HepG2 (cell line): ENCODE measurements around the gene CHEK1. TPM values are rescaled to one million over a fixed set of nuclear protein-coding genes. Genes with fewer than 3 reads are reported as not detected.
A peak's percentile ranks its signal among the peaks of the same experiment; 100 is the strongest.

Source experiments
- CERS6 ChIP-seq: sonication (generic); formaldehyde crosslinking; IDR thresholded peaks from 2 replicates; pipeline ENCODE4 v1.5.0; 2020; ENCODE audit warnings: missing genetic modification reagents
- CHD2 ChIP-seq: IDR thresholded peaks from 2 replicates; pipeline ENCODE4 v1.6.1; 2011; ENCODE audit warnings: low read depth, low read length, improper control_type of control experiment
- ERF ChIP-seq: IDR thresholded peaks from 2 replicates; pipeline ENCODE4 v1.6.1; 2018; ENCODE audit warnings: missing biosample characterization, missing genetic modification reagents
- FOXC1 ChIP-seq: sonication (generic); formaldehyde crosslinking; IDR thresholded peaks from 2 replicates; pipeline ENCODE4 v1.8.0; 2022; ENCODE audit warnings: mild to moderate bottlenecking, missing genetic modification reagents, borderline replicate concordance
- IKZF1 ChIP-seq: fragments of 450-650 bp; IDR thresholded peaks from 2 replicates; pipeline ENCODE4 v1.7.1; 2016
- ONECUT2 ChIP-seq: sonication (generic); formaldehyde crosslinking; IDR thresholded peaks from 2 replicates; pipeline ENCODE4 v1.4.0; 2020; ENCODE audit warnings: missing genetic modification reagents
- POLR2G ChIP-seq: fragments of 200-400 bp; formaldehyde crosslinking; IDR thresholded peaks from 2 replicates; pipeline ENCODE4 v1.6.1; 2018; ENCODE audit warnings: mild to moderate bottlenecking, low read depth, low read length, moderate library complexity
- TAF1 ChIP-seq: sonication (generic); formaldehyde crosslinking; IDR thresholded peaks from 2 replicates; pipeline ENCODE4 v1.4.0; 2020; ENCODE audit warnings: missing genetic modification reagents
- TMF1 ChIP-seq: sonication (generic); formaldehyde crosslinking; IDR thresholded peaks from 2 replicates; pipeline ENCODE4 v1.8.1; 2022; ENCODE audit warnings: low read depth, missing genetic modification reagents
- TSC22D2 ChIP-seq: sonication (generic); formaldehyde crosslinking; IDR thresholded peaks from 2 replicates; pipeline ENCODE4 v1.5.1; 2020; ENCODE audit warnings: missing genetic modification reagents, mild to moderate bottlenecking, borderline replicate concordance
- ZBTB20 ChIP-seq: sonication (generic); formaldehyde crosslinking; IDR thresholded peaks from 2 replicates; pipeline ENCODE4 v1.8.1; 2023; ENCODE audit warnings: missing genetic modification reagents, low read depth, mild to moderate bottlenecking, borderline replicate concordance
- ZFP91 ChIP-seq: sonication (generic); formaldehyde crosslinking; IDR thresholded peaks from 2 replicates; pipeline ENCODE4 v1.9.0; 2022; ENCODE audit warnings: missing genetic modification reagents, mild to moderate bottlenecking, borderline replicate concordance
- ZNF263 ChIP-seq: sonication (generic); formaldehyde crosslinking; IDR thresholded peaks from 2 replicates; pipeline ENCODE4 v1.4.0; 2020; ENCODE audit warnings: missing genetic modification reagents
- ZNF616 ChIP-seq: sonication (generic); formaldehyde crosslinking; IDR thresholded peaks from 2 replicates; pipeline ENCODE4 v1.5.0; 2020; ENCODE audit warnings: low read depth, mild to moderate bottlenecking, missing genetic modification reagents
- ZNF710 ChIP-seq: sonication (generic); formaldehyde crosslinking; IDR thresholded peaks from 2 replicates; pipeline ENCODE4 v1.5.0; 2020; ENCODE audit warnings: mild to moderate bottlenecking, missing genetic modification reagents, borderline replicate concordance
- ZNF792 ChIP-seq: IDR thresholded peaks from 2 replicates; pipeline ENCODE4 v1.6.1; 2016
- ZSCAN25 ChIP-seq: sonication (generic); formaldehyde crosslinking; IDR thresholded peaks from 2 replicates; pipeline ENCODE4 v1.8.0; 2022; ENCODE audit warnings: mild to moderate bottlenecking, missing genetic modification reagents
- polyA plus RNA-seq, 8 experiments: library from polyadenylated mRNA; depleted of rRNA in 3 of 8; stranded (reverse) in 7 of 8; unstranded in 1 of 8; fragments of >200 nt; fragmentation: Illumina TruSeq in 4 of 8; extraction: Trizol in 4 of 8; gene quantifications; 2 replicates each; pipeline versions ENCODE4 v1.2.1 to v1.2.3, GENCODE V29; 2011 to 2016; ENCODE audit warnings: low read depth in 4 of 8, missing spikeins in 1 of 8, mixed read lengths in 1 of 8; ENCODE audit not compliant: insufficient read depth in 1 of 8
- total RNA-seq, 5 experiments: library from RNA; depleted of rRNA; stranded (reverse); fragments of >200 nt; fragmentation: Illumina TruSeq; extraction: Trizol; gene quantifications; 2 replicates each; pipeline ENCODE4 v1.2.3, GENCODE V29; 2016; ENCODE audit warnings: low read depth in 1 of 5
- TF ChIP-seq, protein P1 (sequence below): IDR thresholded peaks from 2 replicates; pipeline ENCODE4 v1.6.1; 2012; ENCODE audit warnings: inconsistent platforms
- TF ChIP-seq, protein P2 (sequence below): sonication (generic); formaldehyde crosslinking; IDR thresholded peaks from 2 replicates; pipeline ENCODE4 v1.4.0; 2020; ENCODE audit warnings: missing genetic modification reagents

The CHEK1 gene
- total and polyA plus RNA-seq, 2 of the 13 experiments (the other 11 are each of a cell fraction or from before 2014, with no cell fraction given), result 17.8 to 83.2 TPM

DNA sequence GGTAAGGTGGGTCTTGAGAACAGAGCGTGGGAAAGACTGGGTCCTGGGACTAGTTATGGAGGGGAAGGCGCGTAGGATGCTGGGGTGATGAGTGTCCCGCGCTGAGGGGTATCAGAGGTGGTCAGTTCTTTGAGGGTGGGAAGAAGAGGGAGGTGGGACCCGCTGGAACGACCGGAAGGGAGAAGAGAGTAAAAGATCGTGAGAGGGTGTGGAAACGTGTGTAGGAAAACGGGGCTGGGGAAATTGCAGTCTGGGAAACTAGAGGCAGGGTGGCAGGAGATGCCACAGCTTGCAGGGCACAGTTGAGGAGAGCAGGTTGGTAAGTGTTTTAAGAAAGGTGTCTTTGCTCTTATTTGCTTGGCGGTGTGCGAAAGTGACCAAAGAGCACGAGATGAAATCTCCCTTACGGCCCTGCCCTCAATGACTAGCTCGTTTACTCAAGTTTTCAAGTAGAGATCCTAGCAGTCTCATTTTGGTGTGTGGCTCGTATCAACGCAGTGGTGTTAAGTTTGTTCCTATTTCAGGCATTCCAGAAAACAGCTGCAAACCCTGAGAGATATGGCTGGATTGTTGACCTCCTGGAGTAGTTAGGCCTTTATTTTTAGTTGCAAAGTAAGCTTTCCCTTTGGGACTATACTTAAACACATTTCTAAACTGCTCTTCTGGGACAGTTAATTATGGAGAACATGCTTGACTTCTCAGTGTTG lies 31.7 kb upstream of the CHEK1 start (continued):
- TF ChIP-seq ZNF263, result no peak
- 0 out of 2 replicates have a peak, but pooled peaks have one; percentile 18 for TF ChIP-seq ERF (CRISPR knock-in tag)
- TF ChIP-seq FOXC1, result 0 out of 2 replicates have a peak, but pooled peaks have one; percentile 40
- no peak for TF ChIP-seq ZSCAN25 (CRISPR knock-in tag)
- 0 out of 2 replicates have a peak, but pooled peaks have one; percentile 26 for TF ChIP-seq TSC22D2 (CRISPR knock-in tag)
- peak; percentile 61; the same call in 1 of the 2 replicates for TF ChIP-seq POLR2G
- TF ChIP-seq, protein P1, sequence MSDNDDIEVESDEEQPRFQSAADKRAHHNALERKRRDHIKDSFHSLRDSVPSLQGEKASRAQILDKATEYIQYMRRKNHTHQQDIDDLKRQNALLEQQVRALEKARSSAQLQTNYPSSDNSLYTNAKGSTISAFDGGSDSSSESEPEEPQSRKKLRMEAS, result 0 out of 2 replicates have a peak, but pooled peaks have one; percentile 11
- peak; percentile 77; the same call in 1 of the 2 replicates for TF ChIP-seq ZNF710 (CRISPR knock-in tag)
- no peak for TF ChIP-seq IKZF1
- TF ChIP-seq CHD2, result peak; percentile 72
- TF ChIP-seq TAF1 (CRISPR knock-in tag), result peak; percentile 47
- TF ChIP-seq CERS6 (CRISPR knock-in tag), result no peak
- 0 out of 2 replicates have a peak, but pooled peaks have one; percentile 15 for TF ChIP-seq ZNF616 (CRISPR knock-in tag)
- no peak for TF ChIP-seq ZBTB20 (CRISPR knock-in tag)
- TF ChIP-seq ZNF792, result peak; percentile 54
- TF ChIP-seq TMF1 (CRISPR knock-in tag), result no peak
- TF ChIP-seq, protein P2, sequence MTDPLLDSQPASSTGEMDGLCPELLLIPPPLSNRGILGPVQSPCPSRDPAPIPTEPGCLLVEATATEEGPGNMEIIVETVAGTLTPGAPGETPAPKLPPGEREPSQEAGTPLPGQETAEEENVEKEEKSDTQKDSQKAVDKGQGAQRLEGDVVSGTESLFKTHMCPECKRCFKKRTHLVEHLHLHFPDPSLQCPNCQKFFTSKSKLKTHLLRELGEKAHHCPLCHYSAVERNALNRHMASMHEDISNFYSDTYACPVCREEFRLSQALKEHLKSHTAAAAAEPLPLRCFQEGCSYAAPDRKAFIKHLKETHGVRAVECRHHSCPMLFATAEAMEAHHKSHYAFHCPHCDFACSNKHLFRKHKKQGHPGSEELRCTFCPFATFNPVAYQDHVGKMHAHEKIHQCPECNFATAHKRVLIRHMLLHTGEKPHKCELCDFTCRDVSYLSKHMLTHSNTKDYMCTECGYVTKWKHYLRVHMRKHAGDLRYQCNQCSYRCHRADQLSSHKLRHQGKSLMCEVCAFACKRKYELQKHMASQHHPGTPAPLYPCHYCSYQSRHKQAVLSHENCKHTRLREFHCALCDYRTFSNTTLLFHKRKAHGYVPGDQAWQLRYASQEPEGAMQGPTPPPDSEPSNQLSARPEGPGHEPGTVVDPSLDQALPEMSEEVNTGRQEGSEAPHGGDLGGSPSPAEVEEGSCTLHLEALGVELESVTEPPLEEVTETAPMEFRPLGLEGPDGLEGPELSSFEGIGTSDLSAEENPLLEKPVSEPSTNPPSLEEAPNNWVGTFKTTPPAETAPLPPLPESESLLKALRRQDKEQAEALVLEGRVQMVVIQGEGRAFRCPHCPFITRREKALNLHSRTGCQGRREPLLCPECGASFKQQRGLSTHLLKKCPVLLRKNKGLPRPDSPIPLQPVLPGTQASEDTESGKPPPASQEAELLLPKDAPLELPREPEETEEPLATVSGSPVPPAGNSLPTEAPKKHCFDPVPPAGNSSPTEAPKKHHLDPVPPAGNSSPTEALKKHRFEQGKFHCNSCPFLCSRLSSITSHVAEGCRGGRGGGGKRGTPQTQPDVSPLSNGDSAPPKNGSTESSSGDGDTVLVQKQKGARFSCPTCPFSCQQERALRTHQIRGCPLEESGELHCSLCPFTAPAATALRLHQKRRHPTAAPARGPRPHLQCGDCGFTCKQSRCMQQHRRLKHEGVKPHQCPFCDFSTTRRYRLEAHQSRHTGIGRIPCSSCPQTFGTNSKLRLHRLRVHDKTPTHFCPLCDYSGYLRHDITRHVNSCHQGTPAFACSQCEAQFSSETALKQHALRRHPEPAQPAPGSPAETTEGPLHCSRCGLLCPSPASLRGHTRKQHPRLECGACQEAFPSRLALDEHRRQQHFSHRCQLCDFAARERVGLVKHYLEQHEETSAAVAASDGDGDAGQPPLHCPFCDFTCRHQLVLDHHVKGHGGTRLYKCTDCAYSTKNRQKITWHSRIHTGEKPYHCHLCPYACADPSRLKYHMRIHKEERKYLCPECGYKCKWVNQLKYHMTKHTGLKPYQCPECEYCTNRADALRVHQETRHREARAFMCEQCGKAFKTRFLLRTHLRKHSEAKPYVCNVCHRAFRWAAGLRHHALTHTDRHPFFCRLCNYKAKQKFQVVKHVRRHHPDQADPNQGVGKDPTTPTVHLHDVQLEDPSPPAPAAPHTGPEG, result 0 out of 2 replicates have a peak, but pooled peaks have one; percentile 47
- TF ChIP-seq ZFP91, result peak; percentile 6; the same call in 1 of the 2 replicates
- peak; percentile 7; the same call in 1 of the 2 replicates for TF ChIP-seq ONECUT2 (CRISPR knock-in tag)
